Left lobe of liver (tissue), 2 donors: Measurements from ENCODE around the gene DTHD1. TPM values are rescaled to one million over a fixed set of nuclear protein-coding genes. Genes with fewer than 3 reads are reported as not detected.

Source experiments
- ATAC-seq: fragments of 200-7000 bp; cut with Tn5 transposase; one replicate; pipeline ENCODE4 v1.9.1; 2020; ENCODE audit warnings: mild to moderate bottlenecking, moderate library complexity
- DNase-seq: peaks from one replicate; pipeline ENCODE4 v3.0.0-alpha.2; 2020; ENCODE audit warnings: low spot score
- total RNA-seq: library from RNA; stranded (reverse); gene quantifications from one replicate; pipeline ENCODE4 v1.2.1, GENCODE V29; 2021
- donor health status: DM: no; HTN: no; CAD: no; lungs with moderate emphysema.
- donor health status: DM: no; HTN: yes; CAD: no.

Gene DTHD1
- 0.05 TPM for total RNA-seq

DNA sequence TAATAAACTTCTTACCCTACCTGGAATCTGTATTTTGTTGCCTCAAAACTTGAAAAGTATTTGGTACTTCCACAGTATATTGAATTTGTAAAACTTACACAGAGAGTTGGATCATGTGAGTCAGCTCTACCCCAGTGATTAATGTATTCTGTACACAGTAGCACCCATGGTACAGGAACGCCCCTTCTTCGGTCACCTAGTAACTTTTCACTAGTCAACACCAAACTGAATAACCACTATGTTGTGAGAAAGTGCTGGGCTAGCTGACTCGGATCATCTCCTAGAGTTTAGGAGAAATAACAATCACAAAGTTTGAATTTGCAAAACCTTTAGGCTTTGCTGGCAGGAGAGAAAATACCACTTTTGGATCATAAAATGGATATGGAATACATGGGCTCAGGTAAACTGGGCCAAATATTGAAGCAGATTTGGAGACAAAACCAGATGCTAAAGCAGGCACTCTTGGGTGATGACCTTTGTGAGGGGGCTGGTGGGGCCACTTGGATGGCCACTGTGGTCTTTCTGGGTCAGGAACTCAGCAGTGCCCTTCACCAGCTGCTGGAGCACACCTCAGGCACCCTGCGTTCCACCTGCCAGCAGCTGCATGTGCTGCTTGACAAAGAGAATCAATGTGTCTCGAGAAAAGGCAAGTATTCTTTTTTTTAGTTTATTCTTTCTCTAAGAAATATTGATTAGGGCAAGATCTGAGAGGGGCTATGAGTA is at the start of gene DTHD1:
Gene DTHD1 (plus strand): TSS at position 233 of the 723 bp plus-strand sequence. CDS start 143 bp downstream, at position 376.
- ATAC-seq (no peak), DNase-seq (no peak)

DNA sequence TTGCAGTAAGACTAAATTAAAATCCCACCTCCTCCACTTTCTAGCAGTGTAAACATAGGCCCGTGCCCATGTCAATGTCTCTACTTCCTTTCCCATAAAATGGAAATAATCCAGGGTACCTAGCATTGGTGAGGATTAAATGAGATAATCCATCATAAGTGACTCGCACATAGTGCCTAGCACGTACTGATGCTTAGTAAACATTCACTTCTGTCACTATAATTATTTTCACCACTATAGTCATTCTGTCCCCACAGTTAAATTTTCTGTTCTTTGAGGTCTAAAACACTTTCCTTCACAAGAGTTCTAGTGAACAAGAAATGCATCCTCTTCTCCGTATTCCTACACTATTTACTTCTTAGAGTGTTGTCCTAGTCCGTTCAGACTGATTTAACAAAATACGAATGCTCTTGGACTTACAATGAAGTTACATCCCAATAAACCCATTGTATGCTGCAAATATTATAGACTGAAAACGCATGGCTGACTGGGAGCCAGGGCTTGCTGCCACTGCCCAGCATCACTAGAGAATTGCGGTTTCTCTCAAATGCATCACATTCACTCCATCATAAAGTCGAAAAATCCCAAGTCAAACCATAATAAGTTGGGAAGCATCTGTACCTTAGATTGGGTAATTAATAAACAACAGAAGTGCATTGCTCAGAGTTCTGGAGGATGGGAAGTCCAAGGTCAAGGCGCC is 47.7 kb upstream of the DTHD1 start:
- ATAC-seq: no peak

DNA sequence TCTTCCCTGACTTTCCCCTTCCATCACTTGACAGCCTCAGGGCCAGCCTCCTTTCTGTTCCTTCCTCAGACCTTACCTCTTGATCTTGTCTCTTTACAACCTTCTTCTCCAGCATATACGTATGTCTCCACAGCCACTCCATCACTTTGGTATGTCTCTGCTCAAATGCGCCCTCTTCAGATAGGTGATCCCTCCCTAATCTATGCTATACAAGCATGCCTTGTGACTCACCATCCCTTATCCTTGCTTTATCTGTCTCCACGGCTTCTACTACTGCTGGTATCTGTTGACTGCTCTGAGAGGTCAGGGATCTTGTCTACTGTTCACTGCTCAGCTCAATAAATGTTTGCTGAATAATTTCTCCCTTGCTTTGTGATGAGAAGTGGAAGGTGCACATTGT is 46.1 kb upstream of the DTHD1 start:
- ATAC-seq: no peak

More for the DNA sequence above, 47.7 kb upstream of the DTHD1 start:
- no peak for DNase-seq

DNA sequence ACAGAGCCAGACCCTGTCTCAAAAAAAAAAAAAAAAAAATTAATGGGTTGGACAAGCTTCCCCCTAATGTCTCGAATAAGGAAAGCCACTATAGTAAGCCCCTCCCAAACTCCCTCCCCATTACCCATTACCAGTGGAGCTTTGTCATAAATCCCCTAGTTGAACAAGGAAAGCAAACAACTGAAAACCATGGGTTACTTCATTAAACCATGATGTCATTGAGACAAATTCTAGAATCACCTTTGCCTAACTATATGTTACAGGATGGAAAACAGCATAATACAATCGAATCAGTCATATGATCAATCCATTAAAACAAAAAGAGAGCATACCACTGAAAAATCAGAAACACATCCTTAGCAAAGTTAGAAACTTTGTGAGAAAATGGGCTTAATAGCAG is 45.3 kb upstream of the DTHD1 start:
- ATAC-seq: no peak
- DNase-seq: no peak

More for the DNA sequence above, 46.1 kb upstream of the DTHD1 start:
- DNase-seq: no peak

DNA sequence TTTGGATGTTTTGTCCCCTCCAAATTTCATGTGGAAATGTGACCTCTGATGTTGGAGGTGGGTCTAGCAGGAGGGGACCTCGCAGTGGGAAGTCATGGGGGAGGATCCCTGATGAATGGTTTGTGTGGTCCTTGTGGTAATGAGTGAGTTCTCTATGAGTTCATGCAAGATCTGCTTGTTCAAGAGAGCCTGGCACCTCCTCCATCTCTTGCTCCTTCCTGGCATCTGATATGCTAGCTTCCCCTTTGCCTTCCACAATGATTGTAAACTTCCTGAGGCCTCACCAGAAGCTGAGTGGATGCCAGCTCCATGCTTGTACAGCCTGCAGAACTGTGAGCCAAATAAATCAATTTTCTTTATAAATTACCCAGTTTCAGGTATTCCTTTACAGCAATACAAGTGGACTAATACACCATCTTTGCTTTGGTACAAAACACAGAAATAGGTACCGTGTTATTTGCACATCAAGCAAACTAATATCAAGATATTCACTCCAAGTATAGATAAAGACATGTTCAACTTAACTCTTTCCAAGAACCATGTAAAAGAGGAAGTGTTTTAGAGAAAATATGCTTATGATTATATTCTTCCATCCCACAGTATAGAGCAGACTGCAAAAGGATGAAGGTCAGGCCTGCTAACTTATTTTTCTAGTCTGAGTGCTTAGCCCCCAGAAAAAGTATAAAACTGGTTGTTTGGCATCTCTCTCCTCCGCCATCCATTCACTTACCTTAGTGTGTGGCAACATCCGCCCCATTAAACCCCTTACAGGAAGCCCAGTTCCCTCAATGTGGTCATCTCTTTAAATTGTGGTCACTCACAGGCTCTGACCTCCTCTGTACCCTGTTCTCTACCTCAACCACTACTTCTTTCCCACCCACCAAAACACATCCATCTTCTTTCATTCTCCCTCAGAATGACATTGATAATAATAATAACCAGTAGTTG is 43.8 kb upstream of the DTHD1 start:
- DNase-seq (no peak), ATAC-seq (no peak)

DNA sequence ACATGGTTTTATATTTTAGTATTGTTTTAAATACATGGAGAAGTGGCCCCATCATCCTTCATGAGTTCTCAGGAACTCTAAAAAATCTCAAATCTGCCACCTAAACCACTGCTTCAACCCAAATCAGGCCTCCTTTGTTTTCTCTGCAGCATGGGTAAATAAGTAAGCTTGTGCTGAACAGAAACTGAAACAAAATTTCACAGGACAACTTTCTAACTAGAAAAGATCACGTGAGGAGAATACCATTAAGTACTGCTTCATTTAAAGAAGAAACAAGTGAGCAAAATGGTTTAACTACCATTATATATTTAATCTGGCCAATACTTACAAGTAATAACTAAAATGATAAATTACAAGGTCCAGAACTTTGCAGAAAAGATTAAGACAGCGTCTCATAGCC is 39.6 kb upstream of the DTHD1 start:
- DNase-seq (no peak), ATAC-seq (peak; percentile 52)

DNA sequence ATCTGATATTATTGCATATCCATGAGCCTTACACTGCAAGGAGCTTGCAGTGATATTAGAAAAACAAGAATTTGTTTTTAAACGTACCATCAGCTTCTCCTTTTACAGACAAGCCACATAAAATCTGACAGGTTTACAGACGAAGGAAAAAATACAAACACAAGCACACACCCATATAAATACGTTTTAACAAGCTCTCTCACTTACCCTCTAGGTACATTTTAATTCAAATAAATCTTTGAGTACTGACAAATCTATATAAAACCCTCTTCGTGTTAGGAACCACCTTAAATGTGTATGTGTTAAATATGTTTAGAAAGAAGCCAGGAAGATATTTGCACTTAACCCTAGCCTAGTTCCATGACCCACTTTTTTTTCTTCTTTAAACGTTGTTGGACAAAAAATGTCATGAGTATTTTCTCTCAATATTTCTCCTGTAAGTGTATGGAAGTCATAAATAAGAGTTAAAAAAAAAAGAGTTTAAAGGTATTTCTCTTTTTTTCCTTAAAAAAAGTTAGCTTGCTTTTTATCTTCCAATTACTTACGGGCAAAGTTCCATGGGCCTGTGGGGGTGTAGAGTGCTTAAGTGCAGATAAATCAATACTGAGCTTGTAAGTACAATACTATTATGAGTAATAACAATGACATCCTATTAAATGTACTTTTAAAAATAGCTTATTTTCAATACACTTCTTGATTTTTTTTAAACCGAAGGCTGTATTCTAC is 38.6 kb upstream of the DTHD1 start:
- ATAC-seq (no peak), DNase-seq (no peak)

DNA sequence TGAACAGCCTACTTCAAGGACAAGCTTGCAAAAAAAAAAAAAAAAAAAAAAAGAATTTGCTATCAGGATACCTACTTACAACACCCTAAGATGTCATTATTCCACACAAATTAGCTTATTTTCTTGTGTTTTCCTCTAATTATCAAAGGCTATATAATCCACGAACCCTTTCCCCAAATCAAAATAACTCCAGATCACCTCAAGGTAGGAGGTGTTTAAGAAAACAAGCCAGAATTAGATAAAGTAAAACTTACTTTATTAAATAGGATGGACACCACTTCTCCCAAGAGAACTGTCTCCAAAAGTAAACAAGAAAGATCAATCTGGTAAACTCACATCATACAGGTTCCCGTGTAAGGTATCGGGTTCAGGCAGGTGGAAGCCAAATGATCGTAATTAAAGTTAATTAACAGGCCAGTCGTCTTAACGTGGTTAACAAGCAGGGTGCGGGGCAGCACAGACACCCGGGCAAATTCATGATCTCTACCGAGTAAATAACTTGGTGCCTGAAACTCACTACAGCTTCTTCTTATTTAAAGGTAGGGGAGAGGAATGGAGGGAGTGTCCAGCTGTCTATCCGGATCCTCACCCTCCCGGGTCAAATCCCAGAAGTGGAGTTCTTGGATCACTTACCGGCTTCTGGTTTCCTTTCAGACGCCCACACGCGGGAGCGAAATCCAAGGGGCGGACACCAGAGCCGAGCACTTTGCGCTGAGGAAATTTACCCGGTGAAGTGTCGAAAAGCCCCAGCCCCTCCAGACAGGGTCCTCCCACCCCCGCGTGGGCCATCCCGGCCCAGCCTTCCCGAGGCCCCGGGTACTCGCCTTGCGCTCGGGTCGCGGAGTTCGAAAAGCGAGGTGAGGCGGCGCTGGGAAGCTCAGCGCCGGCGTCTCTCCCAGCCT is 37.8 kb upstream of the DTHD1 start:
- peak; percentile 62 for ATAC-seq
- peak; percentile 72 for DNase-seq

DNA sequence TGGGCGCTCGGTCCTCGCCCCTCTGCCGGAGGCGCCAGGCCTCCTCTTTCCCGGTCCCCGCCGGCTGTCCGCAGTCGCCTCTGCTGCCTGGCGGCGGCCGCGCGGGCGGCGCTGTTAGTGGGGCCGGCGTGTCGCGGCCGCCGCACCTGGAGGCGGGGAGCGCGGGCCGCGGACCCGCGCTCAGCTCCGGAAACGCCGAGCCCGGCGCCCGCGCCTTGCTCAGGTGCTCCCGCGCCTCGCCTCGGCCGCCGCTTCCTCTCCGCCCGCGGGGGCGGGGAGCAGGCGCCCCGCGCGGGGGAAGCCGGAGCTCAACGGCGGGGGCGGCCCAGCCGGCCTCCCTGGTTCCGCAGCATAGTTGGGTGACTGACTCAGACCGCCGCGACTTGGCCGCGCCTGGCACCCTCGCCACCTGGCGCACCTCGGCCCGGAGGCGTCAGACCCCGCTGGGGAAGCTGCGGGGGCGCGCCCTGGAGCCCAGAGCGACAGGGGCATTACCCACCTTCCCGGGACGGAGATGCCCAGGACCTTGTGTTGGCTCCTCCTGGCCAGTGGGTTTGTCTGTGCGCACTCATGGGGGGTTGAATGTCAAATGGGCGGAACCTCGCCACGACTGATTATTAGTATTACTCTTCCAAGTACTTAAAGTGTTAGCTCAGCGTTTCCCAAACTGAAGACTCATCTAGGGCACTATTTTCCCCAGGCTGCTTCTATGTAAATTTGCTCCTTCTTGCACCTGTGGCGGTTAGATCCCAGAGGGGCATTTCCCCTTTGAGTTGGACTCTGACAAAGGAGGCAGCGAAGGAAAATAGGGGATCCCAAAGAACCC is 36.9 kb upstream of the DTHD1 start, which contains the start of gene ARAP2:
Gene ARAP2 (minus strand): TSS at position 258 of the 826 bp plus-strand sequence. CDS start 15,028 bp downstream, outside the sequence.
- peak; percentile 83 for ATAC-seq

DNA sequence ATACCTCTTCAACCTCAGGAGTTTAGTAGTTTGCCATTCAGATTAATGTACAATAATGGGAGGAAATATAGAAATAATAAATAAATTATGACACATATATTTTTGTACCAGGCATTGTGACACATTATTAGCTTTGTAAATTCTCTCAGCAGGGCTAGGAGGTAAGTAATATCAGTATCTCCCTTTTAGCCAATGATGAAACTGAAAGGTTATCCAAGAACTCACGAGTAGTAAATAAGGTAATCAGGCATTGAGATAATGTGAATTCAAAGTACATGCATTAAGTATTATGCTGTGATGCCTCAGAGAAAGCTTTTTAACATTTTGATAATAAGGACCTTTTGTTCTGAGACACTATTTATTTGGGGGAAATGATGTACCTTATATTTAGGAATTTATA is 31.8 kb upstream of the DTHD1 start:
- no peak for ATAC-seq
- DNase-seq: no peak

More for the DNA sequence above, 36.9 kb upstream of the DTHD1 start, which contains the start of gene ARAP2:
- peak; percentile 74 for DNase-seq

DNA sequence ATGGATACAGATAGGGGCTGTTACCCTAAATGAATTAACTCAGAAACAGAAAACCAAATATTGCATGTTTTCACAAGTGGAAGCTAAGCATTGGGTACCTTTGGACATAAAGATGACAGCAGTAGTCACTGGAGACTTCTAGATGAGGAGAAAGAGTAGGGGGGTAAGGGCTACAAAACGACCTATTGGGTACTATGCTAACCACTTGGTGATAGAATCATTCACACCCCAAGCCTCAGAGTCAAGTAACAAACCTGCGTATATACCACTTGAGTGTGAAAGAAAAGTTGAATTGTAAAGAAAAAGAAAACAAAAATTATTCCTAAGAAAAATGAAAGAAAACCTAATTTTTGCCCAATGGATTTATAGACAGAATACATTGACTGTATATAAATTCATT is 29.4 kb upstream of the DTHD1 start:
- ATAC-seq (no peak), DNase-seq (no peak)

DNA sequence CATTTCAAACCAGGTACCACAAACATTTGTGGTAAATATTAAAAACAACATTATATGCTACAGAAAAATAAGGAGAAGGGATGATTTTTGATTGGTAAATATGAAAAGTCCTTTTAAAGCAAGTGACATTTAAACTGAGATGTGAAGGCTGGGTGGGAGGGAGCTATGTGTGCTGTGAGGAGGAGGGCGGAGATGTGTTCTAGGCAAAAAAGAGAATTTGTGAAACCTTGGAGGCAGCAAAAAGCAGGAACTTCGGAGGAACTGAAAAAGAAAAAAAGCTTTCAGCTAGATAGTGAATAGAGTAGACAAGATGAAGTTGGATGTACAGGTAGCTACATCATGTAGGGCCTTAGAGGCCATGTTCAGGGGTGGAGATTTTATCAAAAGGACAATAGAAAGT is 27.0 kb upstream of the DTHD1 start:
- ATAC-seq (no peak), DNase-seq (no peak)

DNA sequence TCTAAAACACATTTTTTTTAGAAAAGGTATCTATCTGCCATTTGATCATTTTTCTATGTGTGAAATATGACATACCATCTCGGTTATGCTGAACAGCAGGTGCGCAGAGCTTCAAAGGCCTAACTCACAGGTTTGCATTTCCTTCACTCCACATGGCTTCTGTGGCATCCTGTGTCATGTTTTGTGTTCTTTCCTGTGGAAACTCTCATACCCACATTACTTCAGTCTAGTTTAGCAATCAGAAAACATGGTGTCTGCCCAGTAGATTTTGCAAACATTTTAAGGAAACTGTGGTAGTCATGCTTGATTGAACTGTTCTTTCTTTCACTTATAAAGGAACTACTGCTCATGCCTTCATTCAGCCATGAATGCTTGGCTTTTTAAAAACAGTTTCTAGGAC is 25.8 kb upstream of the DTHD1 start:
- no peak for DNase-seq
- ATAC-seq: no peak

DNA sequence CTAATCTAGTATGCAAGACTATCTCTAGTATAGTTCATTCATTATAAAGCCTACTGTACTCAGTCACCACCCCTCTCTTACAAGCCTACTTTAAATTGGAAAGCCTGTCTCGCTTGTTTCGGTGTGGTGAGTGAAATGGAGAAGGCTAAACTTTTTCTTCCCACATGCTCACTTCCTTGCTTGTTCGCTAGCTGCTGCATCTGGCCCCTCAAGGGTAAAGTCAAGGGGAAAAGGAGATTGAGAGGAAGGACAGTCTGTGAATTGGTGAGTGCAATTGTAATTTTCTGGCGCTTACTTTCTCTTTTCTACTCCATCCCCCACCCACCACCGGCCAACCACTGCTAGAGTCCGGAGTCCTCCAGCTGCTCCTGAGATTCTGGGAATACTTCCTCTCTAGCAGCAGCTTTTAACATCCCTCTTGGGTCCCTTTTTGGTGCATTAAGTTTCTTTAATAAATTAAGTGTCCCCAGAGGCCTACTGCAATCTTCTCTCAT is 25.0 kb upstream of the DTHD1 start:
- DNase-seq (no peak), ATAC-seq (no peak)

DNA sequence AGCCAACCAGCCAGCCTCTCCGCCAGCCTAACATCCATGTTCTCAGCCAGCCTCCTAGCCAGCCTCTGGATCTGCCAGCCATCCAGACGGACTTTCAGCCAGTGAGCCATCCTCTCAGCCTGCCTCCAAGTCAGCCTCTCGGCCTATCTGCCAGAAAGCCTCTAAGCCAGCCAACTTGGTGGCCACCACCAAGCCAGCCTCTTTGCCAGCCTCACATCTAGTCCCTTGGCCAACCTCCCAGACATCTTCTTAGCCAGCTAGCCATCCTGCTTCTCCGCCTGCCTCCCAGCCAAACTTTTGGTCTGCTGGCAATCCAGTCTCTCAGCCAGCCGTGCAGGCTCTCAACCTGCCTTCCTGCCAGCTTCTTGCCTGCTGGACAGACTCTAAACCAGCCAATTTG is 20.7 kb upstream of the DTHD1 start:
- ATAC-seq (no peak), DNase-seq (no peak)

DNA sequence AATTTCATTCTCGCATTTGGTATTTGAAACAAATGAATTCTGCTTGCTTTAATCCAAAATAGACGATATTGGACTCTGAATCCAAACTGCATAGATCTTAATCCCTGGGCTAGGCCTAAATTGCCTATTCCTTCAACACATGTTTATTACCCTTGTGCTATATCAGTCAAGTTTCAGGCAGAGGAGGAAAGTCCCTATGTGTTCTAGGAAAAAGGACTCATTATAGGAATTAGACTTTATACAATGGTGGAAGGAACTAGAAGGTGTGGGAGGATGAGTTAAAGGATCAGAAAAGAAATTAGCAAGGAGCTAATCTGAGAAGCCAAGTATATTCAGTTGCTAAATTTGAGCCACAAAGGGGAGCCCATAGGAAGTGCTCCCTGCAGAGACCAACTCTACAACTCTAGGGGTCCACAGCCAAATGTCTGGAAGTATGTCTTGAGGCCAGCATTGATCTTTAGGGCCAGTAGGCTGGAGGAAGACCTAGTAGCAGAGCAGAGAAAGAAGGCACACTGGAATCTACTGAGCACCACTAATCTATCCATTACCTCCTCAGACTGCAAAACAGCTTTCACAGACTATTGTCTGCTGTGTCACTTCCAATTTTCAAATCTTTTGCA is 17.1 kb upstream of the DTHD1 start:
- no peak for ATAC-seq
- no peak for DNase-seq

DNA sequence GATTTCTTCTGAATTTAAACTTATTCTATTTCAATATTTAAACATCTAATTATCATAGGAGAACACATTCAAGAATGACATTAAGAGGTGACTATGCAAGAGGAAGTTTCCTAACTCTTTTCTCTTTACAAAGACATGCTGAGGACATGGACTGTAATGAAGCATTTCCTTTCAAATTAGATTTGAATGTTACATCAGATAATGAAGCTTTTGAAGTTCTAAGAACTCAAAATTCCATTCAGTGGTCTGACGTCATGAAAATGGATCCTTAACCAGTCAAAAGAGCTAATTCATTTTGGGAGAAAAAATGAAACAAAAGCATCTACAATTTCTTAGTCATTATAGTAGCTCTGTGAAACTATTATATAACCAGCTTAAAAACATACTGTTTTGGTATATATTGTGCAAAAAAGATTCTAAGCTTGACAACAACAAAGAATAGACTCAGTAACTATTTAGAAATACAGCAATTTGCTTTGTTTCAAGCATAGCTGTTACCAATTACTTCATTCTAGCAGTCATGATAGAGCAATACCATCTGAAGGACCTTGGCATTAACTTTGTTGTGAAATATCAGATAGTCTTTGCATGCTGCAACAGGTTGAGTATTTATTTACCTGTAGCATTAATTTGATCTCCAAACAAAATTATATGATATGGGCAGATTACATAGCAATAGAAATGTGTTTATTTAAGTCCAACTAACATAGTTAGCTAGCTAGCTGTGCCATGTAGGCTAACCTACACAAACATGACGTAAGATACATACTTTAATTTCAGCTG is 13.7 kb upstream of the DTHD1 start:
- DNase-seq: no peak

More for the DNA sequence above, 13.7 kb upstream of the DTHD1 start:
- ATAC-seq: no peak
